Measurements from ENCODE around the gene OBI1.

DNA sequence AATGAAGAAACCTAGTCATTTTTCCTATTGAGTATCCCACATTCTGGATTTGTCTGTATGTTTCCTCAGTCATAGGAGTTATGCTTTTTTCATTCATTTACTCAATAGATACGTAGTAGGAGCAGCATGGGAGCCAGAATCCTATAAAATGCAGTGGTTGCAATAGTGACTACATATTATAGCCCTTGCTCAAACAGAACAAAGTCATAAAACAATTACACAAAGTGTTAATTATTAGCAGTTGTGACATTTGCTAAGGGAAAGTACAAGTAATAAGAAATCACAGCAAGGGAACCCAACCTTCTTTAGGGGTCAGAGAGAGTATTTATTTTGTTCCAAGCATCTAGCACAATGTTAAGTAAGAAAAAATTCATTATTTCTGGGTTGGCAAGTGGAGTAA lies 27.9 kb downstream of the OBI1 start:
- TF ChIP-seq EZH2phosphoT487 (IDR thresholded peaks at IDR 0.05; ENCODE audit: borderline replicate concordance, low read length) = no peak
- TF ChIP-seq, protein P1, sequence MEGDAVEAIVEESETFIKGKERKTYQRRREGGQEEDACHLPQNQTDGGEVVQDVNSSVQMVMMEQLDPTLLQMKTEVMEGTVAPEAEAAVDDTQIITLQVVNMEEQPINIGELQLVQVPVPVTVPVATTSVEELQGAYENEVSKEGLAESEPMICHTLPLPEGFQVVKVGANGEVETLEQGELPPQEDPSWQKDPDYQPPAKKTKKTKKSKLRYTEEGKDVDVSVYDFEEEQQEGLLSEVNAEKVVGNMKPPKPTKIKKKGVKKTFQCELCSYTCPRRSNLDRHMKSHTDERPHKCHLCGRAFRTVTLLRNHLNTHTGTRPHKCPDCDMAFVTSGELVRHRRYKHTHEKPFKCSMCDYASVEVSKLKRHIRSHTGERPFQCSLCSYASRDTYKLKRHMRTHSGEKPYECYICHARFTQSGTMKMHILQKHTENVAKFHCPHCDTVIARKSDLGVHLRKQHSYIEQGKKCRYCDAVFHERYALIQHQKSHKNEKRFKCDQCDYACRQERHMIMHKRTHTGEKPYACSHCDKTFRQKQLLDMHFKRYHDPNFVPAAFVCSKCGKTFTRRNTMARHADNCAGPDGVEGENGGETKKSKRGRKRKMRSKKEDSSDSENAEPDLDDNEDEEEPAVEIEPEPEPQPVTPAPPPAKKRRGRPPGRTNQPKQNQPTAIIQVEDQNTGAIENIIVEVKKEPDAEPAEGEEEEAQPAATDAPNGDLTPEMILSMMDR (IDR thresholded peaks at IDR 0.05; ENCODE audit: low read depth, low read length, poor library complexity, severe bottlenecking) = no peak

All from DOHH2 (cell line).